GF-D8 (cell line): ENCODE data around the gene IL17A.

Experiments
- DNase-seq: peaks from one replicate; lab custom pipeline; 2025; lab: John Stamatoyannopoulos, UW

IL17A gene

GRCh38 chr6:52216932-52217575, 30.9 kb downstream of the IL17A start:
- DNase-seq, result no peak

- DNase-seq, result no peak
Measured at GRCh38 chr6:52217761-52218160, 31.6 kb downstream of the IL17A start.

- DNase-seq, result no peak
Measured at GRCh38 chr6:52221302-52221701, 35.1 kb downstream of the IL17A start.

GRCh38 chr6:52227495-52227894, 41.3 kb downstream of the IL17A start:
- DNase-seq, result no peak

GRCh38 chr6:52230685-52231084, 44.5 kb downstream of the IL17A start:
- DNase-seq, result no peak

GRCh38 chr6:52231406-52232127, 45.4 kb downstream of the IL17A start:
- no peak for DNase-seq

GRCh38 chr6:52233005-52233404, 46.8 kb downstream of the IL17A start:
- DNase-seq, result no peak

GRCh38 chr6:52233975-52234823, 48.0 kb downstream of the IL17A start:
- DNase-seq, result no peak
